Fibroblast of lung (primary cell): ENCODE results near the gene PDZD4. TPM values are rescaled to one million over a fixed set of nuclear protein-coding genes. Genes with fewer than 3 reads are reported as not detected.

Source experiments
- DNase-seq, 2 donors: peaks; one replicate each; pipeline versions ENCODE4 v3.0.0 to v3.0.0-alpha.2; 2010; ENCODE audit warnings: low read depth in 2 of 2
- H2AFZ ChIP-seq: 2 replicates; pipeline ENCODE4 v1.5.1; 2012; ENCODE audit warnings: low read length, control low read depth, inconsistent platforms
- H3K27ac ChIP-seq: 2 replicates; pipeline ENCODE4 v1.5.1; 2011; ENCODE audit warnings: low read length, control low read depth; ENCODE audit not compliant: insufficient read depth
- H3K27me3 ChIP-seq: 2 replicates; pipeline ENCODE4 v1.5.1; 2011; ENCODE audit warnings: mild to moderate bottlenecking, low read length; ENCODE audit not compliant: control insufficient read depth, insufficient read depth
- H3K36me3 ChIP-seq: 2 replicates; pipeline ENCODE4 v1.5.1; 2011; ENCODE audit warnings: low read length; ENCODE audit not compliant: control insufficient read depth, insufficient read depth
- H3K4me1 ChIP-seq: 2 replicates; pipeline ENCODE4 v1.5.1; 2011; ENCODE audit warnings: low read length; ENCODE audit not compliant: control insufficient read depth, insufficient read depth; ENCODE audit errors: extremely low read depth
- H3K4me2 ChIP-seq: 2 replicates; pipeline ENCODE4 v1.5.1; 2011; ENCODE audit warnings: low read length, control low read depth; ENCODE audit not compliant: insufficient read depth; ENCODE audit errors: extremely low read depth
- H3K4me3 ChIP-seq, 4 experiments: fragments of 200-600 bp in 1 of 4; sonication (generic) in 1 of 4; replicated peaks in 1 of 4; 2 replicates each; pipeline ENCODE4 v1.5.1; 2011 to 2016; ENCODE audit warnings: low read length in 4 of 4, low read depth in 3 of 4, mild to moderate bottlenecking in 3 of 4, control low read depth in 2 of 4, inconsistent platforms in 1 of 4, mixed read lengths in 1 of 4; ENCODE audit not compliant: insufficient read depth in 1 of 4; ENCODE audit errors: control extremely low read depth in 1 of 4
- H3K79me2 ChIP-seq: 2 replicates; pipeline ENCODE4 v1.5.1; 2012; ENCODE audit warnings: mild to moderate bottlenecking, low read length, inconsistent platforms; ENCODE audit not compliant: control insufficient read depth, insufficient read depth
- H3K9ac ChIP-seq: 2 replicates; pipeline ENCODE4 v1.5.1; 2011; ENCODE audit warnings: mild to moderate bottlenecking, low read length, control low read depth; ENCODE audit not compliant: insufficient read depth
- H3K9me3 ChIP-seq: 2 replicates; pipeline ENCODE4 v1.5.1; 2012; ENCODE audit warnings: low read depth, low read length; ENCODE audit not compliant: control insufficient read depth, insufficient read depth
- H4K20me1 ChIP-seq: 2 replicates; pipeline ENCODE4 v1.5.1; 2011; ENCODE audit warnings: low read length; ENCODE audit not compliant: control insufficient read depth, insufficient read depth; ENCODE audit errors: extremely low read depth
- CTCF ChIP-seq, 2 donors: IDR thresholded peaks in 1 of 2; conservative IDR thresholded peaks in 1 of 2; 1 replicate in 1 of 2; 2 replicates in 1 of 2; pipeline ENCODE4 v1.5.1; 2011 to 2012; ENCODE audit warnings: low read length in 2 of 2, control low read depth in 1 of 2, inconsistent platforms in 1 of 2, low read depth in 1 of 2, mild to moderate bottlenecking in 1 of 2
- EZH2 ChIP-seq: IDR thresholded peaks from 2 replicates; pipeline ENCODE4 v1.5.1; 2012; ENCODE audit warnings: low read length, control low read depth, mild to moderate bottlenecking; ENCODE audit errors: missing control alignments
- polyA plus RNA-seq, 2 donors: library from polyadenylated mRNA; depleted of rRNA in 1 of 2; stranded (reverse) in 1 of 2; unstranded in 1 of 2; fragments of >200 nt; gene quantifications; 2 replicates each; pipeline ENCODE4 v1.2.1, GENCODE V29; 2011 to 2012; ENCODE audit warnings: missing spikeins in 1 of 2
- total RNA-seq: library from RNA; depleted of rRNA; stranded (reverse); fragments of >200 nt; gene quantifications from 2 replicates; pipeline ENCODE4 v1.2.1, GENCODE V29; 2014

The PDZD4 gene
- total and polyA plus RNA-seq, 2 donors (not counting 1 experiment from before 2014, with no cell fraction given), result under 0.01 to 0.10 TPM

GRCh38 chrX:153793291-153793690 is 37.1 kb downstream of the PDZD4 start:
- peaks cover 6% of the 10 kb centered on the region for H3K36me3 ChIP-seq
- peak overlapping the region; percentile 96 for H3K27ac ChIP-seq
- peak overlapping the region; percentile 98 for H3K9ac ChIP-seq
- no peaks in the 10 kb centered on the region for H4K20me1 ChIP-seq
- H3K4me3 ChIP-seq, result peak overlapping the region; percentile 58 to 73 (median 69)
- H2AFZ ChIP-seq, result no peak overlapping the region
- H3K27me3 ChIP-seq, result no peaks in the 10 kb centered on the region
- no peak for DNase-seq
- H3K9me3 ChIP-seq, result no peaks in the 10 kb centered on the region
- TF ChIP-seq EZH2 (no peak), CTCF (conservative IDR thresholded peaks at IDR 0.05 in 1 of 2, IDR thresholded peaks at IDR 0.05 in 1 of 2; ENCODE audit: low read depth in 1 of 2, low read length in 2 of 2) (no peak)
- H3K4me2 ChIP-seq, result peak overlapping the region; percentile 53
- H3K4me1 ChIP-seq, result peaks cover 7% of the 10 kb centered on the region
- H3K79me2 ChIP-seq, result peaks cover 44% of the 10 kb centered on the region

- Histone ChIP-seq H3K36me3 (peaks cover 5% of the 10 kb centered on the region), H3K9me3 (no peaks in the 10 kb centered on the region), H3K27ac (no peak overlapping the region), H2AFZ (no peak overlapping the region), H4K20me1 (no peaks in the 10 kb centered on the region), H3K4me1 (peaks cover 7% of the 10 kb centered on the region), H3K9ac (no peak overlapping the region), H3K4me3 (no peak overlapping the region), H3K79me2 (peaks cover 44% of the 10 kb centered on the region), H3K27me3 (no peaks in the 10 kb centered on the region), H3K4me2 (no peak overlapping the region)
- no peak for DNase-seq
- no peak for TF ChIP-seq CTCF (conservative IDR thresholded peaks at IDR 0.05 in 1 of 2, IDR thresholded peaks at IDR 0.05 in 1 of 2; ENCODE audit: low read depth in 1 of 2, low read length in 2 of 2)
- no peak for TF ChIP-seq EZH2
Observed at GRCh38 chrX:153792368-153792767, 38.0 kb downstream of the PDZD4 start.

- DNase-seq, result no peak
- Histone ChIP-seq H3K9ac (no peak overlapping the region), H3K27me3 (no peaks in the 10 kb centered on the region), H3K79me2 (peaks cover 41% of the 10 kb centered on the region), H3K9me3 (no peaks in the 10 kb centered on the region), H3K4me1 (peaks cover 7% of the 10 kb centered on the region), H3K36me3 (peaks cover 5% of the 10 kb centered on the region), H3K4me3 (no peak overlapping the region), H4K20me1 (no peaks in the 10 kb centered on the region), H3K4me2 (no peak overlapping the region), H3K27ac (no peak overlapping the region), H2AFZ (no peak overlapping the region)
- TF ChIP-seq EZH2 (no peak), CTCF (conservative IDR thresholded peaks at IDR 0.05 in 1 of 2, IDR thresholded peaks at IDR 0.05 in 1 of 2; ENCODE audit: low read depth in 1 of 2, low read length in 2 of 2) (no peak)
Observed at GRCh38 chrX:153791104-153791852, 39.1 kb downstream of the PDZD4 start.
